Measurements from ENCODE around the gene CYP2W1.

Gene CYP2W1

GRCh38 chr7:983616-984071 lies 663 bp downstream of the CYP2W1 start:
- no peak for DNase-seq (ENCODE audit: low read depth)

GRCh38 chr7:984361-985126 lies 1.6 kb downstream of the CYP2W1 start:
- DNase-seq (ENCODE audit: low read depth): no peak

GRCh38 chr7:985127-985416 lies 2.1 kb downstream of the CYP2W1 start:
- no peak for DNase-seq (ENCODE audit: low read depth)

- peak; percentile 42 for DNase-seq (ENCODE audit: low read depth)
These were observed 3.1 kb downstream of the CYP2W1 start for GRCh38 chr7:985915-986741.

- DNase-seq (ENCODE audit: low read depth): no peak
These were observed 4.1 kb downstream of the CYP2W1 start for GRCh38 chr7:986766-987751.

GRCh38 chr7:987909-988308 lies 4.9 kb downstream of the CYP2W1 start:
- no peak for DNase-seq (ENCODE audit: low read depth)

- DNase-seq (ENCODE audit: low read depth): peak; percentile 36
These were observed 5.5 kb downstream of the CYP2W1 start for GRCh38 chr7:988426-988911.

GRCh38 chr7:988963-989529 lies 6.1 kb downstream of the CYP2W1 start:
- no peak for DNase-seq (ENCODE audit: low read depth)

GRCh38 chr7:990352-990932 lies 7.5 kb downstream of the CYP2W1 start:
- DNase-seq (ENCODE audit: low read depth): no peak

GRCh38 chr7:990933-991728 lies 8.2 kb downstream of the CYP2W1 start:
- DNase-seq (ENCODE audit: low read depth): no peak

- DNase-seq (ENCODE audit: low read depth): no peak
These were observed 9.0 kb downstream of the CYP2W1 start for GRCh38 chr7:991729-992656.

GRCh38 chr7:992709-993607 lies 10.0 kb downstream of the CYP2W1 start:
- peak; percentile 95 for DNase-seq (ENCODE audit: low read depth)

GRCh38 chr7:994592-995308 lies 11.8 kb downstream of the CYP2W1 start:
- DNase-seq (ENCODE audit: low read depth): no peak

- no peak for DNase-seq (ENCODE audit: low read depth)
These were observed 12.6 kb downstream of the CYP2W1 start for GRCh38 chr7:995571-995970.

- no peak for DNase-seq (ENCODE audit: low read depth)
These were observed 13.3 kb downstream of the CYP2W1 start for GRCh38 chr7:996079-996872.
